Stimulated activated CD4-positive, alpha-beta T cell treated with anti-CD3 and anti-CD28 coated beads, Interleukin-15, amount 100 ng/mL, for 24 hours (primary cell): Measurements from ENCODE around the gene SCFD2.
"Not testable (repeated sequence)": the region's sequence is repeated elsewhere in the genome, so short reads cannot be mapped to it uniquely, and the experiment has no call there.

ENCODE experiments used
- DNase-seq: peaks from one replicate; pipeline ENCODE4 v3.0.0-alpha.2; 2020

The SCFD2 gene

GRCh38 chr4:53005149-53005546 lies 360.7 kb downstream of the SCFD2 start:
- DNase-seq, result no peak

DNA sequence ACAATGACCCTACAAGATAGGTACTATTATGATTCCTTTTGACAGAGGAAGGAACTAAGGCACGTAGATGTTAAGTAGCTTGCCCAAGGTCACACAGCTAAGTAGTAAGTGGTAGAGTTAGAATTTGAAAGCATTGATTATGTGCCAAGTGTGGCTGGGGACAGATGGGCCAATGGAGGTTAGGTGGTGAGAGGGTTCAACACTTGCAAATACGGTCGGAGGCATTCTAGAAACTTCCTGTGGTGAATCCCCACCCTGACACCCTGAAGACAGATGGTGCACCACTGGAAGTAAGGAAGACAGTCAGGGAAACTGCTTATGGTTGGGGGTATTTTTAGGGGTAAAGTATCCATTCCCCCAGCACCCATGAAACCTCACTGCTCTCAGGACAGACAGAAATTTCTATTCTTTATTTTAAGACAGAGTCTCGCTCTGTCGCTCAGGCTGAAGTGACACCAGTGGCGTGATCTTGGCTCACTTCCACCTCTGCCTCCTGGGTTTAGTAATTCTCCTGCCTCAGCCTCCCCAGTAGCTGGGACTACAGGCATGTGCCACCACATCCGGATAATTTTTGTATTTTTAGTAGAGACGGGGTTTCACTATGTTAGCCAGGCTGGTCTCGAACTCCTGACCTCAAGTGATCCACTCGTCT lies 361.2 kb downstream of the SCFD2 start:
- DNase-seq, result no peak

GRCh38 chr4:53003959-53004358 lies 361.9 kb downstream of the SCFD2 start:
- no peak for DNase-seq

DNA sequence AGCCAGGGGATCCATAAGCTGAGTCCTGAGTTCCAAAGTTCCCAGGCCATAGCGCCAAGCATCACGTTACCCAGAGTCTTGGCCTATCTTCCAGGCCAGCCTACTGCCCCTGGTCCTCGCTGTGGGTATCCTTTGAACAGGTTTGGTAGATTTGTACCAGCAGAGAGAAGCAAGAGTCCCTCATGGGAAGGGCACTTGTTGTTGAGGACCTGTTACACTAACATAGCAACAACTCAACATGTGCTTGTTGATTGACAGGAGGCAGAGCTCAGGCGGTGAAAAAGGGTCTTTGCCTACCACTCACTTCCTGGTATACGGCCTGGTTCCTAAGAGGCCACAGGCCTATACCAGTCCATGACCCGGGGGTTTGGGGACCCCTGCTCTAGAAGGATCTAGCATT lies 365.3 kb downstream of the SCFD2 start:
- no peak for DNase-seq

DNA sequence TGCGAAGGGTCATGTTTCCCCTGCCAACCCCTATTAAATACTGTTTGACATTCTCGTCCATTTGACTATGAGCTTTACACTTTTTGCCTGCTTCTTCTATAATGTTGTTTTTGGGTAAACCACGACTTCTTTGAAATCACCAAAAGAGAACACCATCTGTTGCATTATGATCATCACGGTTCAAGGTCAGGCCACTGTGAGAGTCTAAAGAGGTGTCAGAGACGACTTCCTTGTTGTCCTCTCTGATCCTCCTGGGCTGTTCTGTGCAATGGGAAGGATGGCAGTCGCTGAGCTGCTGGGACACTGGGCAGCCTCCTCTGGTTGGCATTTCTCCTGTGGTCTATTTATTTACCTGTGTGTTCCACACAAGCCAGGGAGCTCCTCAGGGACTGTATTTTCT lies 366.2 kb downstream of the SCFD2 start:
- DNase-seq, result no peak

DNA sequence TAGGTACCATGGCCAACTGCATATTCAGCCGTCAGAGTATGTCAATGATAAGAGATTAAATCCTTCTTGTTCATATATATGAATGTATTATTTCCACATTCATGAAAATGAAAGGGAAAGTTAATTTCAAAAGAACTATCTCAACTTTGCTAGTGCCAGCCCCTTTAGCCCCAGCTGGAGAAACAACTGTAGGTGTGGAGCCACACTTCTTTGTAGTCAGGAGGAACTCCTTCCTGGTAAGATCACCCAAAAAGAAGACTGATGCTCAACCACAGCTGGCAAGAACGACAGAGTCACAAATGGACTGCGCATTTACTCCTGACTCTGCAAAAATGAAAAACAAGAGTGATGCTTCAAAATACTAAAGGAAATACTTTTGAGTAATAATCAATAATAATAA lies 367.4 kb downstream of the SCFD2 start:
- no peak for DNase-seq

GRCh38 chr4:52997132-52997416 lies 368.8 kb downstream of the SCFD2 start:
- no peak for DNase-seq

GRCh38 chr4:52996261-52997131 lies 369.4 kb downstream of the SCFD2 start:
- DNase-seq, result no peak

GRCh38 chr4:52995360-52996030 lies 370.4 kb downstream of the SCFD2 start:
- DNase-seq, result no peak

DNA sequence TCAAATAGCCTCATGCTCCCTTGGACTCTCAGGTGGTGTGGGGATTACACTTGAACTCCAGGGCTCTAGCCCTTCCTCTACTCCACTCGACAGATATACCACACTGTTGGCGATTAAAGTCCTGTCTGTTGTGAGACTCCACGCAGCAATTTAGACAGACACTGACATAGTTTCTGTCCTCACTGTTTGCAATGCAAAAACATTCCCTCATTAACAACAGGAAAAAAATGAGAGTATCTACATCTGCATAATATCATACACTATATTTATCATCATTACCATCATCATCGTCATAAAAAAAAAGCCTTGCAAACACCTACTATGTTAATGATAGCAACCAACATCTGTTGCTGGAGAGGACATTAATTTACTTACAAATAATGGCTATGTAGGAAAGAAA lies 371.3 kb downstream of the SCFD2 start:
- DNase-seq, result no peak

GRCh38 chr4:52993771-52994170 lies 372.1 kb downstream of the SCFD2 start:
- no peak for DNase-seq

GRCh38 chr4:52992551-52992950 lies 373.3 kb downstream of the SCFD2 start:
- not testable (repeated sequence) for DNase-seq

DNA sequence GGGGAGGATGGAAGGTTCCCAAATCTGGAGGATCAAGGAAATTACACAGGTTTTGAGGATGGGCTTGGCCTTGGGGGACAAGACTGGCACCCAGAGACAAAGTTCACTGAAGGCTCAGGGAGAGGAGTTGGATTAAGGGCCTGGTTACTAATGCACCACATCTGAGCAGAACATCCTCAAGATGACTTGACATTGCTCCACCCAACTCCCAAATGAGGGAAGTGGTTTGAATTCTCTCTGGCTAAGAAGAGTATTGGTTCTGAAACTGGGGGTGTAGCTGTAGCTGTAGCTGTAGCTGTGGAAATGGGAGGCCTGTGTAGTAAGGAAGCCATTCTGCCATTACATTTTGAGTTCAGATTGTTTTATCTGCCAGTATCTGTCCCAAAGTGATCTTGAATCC lies 374.4 kb downstream of the SCFD2 start:
- no peak for DNase-seq

GRCh38 chr4:52990706-52991105 lies 375.2 kb downstream of the SCFD2 start:
- no peak for DNase-seq

DNA sequence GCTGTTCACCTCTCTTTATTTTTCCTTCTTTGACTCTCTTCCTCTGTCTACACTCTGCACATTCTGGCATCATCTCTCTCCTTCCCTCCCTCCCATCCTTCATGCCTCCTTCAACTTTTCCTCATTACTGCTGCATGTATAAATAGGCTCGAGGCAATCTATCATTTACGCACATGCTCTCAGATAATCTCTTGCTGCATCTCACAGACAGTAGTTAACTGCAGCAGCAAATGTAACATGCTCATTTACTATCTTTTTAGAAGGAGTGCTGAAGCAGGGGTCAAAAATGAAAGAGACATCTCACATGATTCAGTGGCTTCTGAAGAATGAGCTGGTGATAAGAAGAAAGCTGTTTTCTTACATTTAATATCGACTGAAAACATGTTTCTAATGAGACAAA lies 376.0 kb downstream of the SCFD2 start:
- DNase-seq, result no peak

DNA sequence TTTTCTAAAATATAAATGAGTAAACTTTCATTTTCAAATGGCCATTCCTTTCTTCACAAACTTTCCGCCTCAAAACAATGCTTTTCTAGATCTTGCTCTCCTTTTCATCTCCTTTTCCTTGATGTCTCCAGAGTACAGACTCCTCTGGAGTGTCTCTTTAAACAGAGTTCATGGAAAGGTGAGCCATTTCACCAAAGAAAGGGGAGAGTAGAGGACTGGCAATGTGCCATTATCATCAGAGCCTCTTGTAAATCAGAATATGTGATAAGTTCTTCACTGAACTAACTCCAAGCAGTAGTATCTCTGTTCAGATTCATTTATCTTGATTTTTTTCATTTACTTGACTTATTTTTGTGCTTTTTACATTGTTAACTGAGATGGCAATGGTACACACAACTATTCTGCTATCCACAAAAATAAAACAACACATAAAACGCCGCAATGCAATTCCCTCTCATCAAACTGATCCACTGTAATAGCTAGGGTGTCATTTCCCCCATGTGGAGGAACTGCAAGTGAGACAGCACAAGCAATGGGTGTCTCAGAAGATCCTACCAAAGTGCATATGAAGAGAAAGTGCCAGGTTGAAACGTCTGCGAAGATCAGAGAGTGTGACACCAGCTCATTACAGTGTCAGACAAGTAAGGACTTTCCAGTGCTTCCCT lies 378.3 kb downstream of the SCFD2 start:
- DNase-seq, result no peak

- DNase-seq, result no peak
These were observed 381.4 kb downstream of the SCFD2 start for GRCh38 chr4:52984462-52984881.

GRCh38 chr4:52983563-52984303 lies 382.1 kb downstream of the SCFD2 start:
- no peak for DNase-seq

DNA sequence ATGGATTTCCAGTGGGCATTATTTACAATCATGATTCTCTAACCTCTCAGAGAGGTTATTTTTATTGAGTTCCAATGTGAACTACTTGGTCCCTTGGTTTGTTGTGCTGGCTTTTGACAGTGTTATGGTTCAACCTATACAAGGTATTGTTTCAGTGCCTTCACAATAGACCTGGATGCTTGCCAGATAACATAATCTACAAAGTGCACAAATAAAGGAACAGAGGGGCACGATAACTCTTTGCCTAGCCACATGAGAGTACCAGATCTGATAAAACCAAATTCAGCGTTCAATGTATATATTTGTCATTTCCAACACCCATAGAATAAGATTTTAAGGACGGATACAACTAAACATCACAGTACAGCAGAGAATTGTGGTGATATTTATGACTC lies 382.9 kb downstream of the SCFD2 start:
- no peak for DNase-seq

DNA sequence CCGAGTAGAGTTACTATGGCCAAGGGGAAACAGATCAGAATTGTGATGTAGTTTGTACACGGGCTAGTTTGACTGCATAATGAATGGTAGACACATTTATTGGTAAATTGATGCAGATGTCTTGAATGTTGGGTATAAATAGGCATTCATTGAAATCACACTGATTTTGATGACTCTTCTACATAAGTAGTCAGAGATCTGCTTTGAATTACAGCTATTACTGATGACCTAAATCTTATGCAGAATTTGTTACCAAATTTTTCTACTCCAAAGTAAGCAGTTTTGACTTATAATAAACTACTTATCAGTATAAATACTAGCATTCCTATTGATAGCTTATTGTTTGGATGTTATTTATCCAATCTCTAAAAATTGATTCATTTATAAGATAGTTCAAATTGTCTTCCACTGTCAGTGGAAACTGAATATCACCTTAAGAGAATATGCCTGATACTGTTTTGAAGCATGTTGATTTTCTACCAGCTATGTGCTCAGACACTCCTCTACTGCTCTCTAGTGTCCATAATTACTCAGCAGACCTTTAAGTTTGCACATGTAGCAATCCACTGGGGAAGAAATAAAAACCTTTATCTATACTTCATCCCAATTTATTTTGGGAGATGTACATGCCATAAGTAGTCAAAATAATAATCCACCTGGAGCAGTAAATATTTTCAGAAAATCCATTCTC lies 383.5 kb downstream of the SCFD2 start:
- DNase-seq, result no peak

GRCh38 chr4:52979821-52980590 lies 385.9 kb downstream of the SCFD2 start:
- DNase-seq, result no peak
